ENCODE data around the gene PSME3. TPM values are rescaled to one million over a fixed set of nuclear protein-coding genes. Genes with fewer than 3 reads are reported as not detected.
A peak's percentile ranks its signal among the peaks of the same experiment; 100 is the strongest.

PSME3 gene
- total and polyA plus RNA-seq, 2 of the 13 experiments (the other 11 are each of a cell fraction or from before 2014, with no cell fraction given) = 66.3 to 135 TPM

GRCh38 chr17:42797067-42798007, 35.9 kb upstream of the PSME3 start (continued):
- no peak for TF ChIP-seq ZNF383 (CRISPR knock-in tag; IDR thresholded peaks at IDR 0.05; ENCODE audit: borderline replicate concordance)
- TF ChIP-seq GZF1 (CRISPR knock-in tag; IDR thresholded peaks at IDR 0.05) = no peak
- no peak for TF ChIP-seq EED (CRISPR knock-in tag; IDR thresholded peaks at IDR 0.05)
- peak; percentile 34 for TF ChIP-seq ASH2L (IDR thresholded peaks at IDR 0.05; ENCODE audit: insufficient read length, low read depth, low read length)
- TF ChIP-seq CAMTA2 (CRISPR knock-in tag; IDR thresholded peaks at IDR 0.05; ENCODE audit: borderline replicate concordance) = no peak
- TF ChIP-seq PAF1 (CRISPR knock-in tag; IDR thresholded peaks at IDR 0.05) = peak; percentile 59
- TF ChIP-seq ZBTB34 (CRISPR knock-in tag; IDR thresholded peaks at IDR 0.05) = no peak
- no peak for TF ChIP-seq ZNF362 (CRISPR knock-in tag; IDR thresholded peaks at IDR 0.05; ENCODE audit: borderline replicate concordance)
- TF ChIP-seq ZFP36 (IDR thresholded peaks at IDR 0.05; ENCODE audit: borderline replicate concordance, low read depth, low read length, partially characterized antibody) = no peak
- no peak; a peak in 1 of 4 replicates for TF ChIP-seq ATF4 (CRISPR knock-in tag; IDR thresholded peaks at IDR 0.05)
- no peak for TF ChIP-seq HOMEZ (CRISPR knock-in tag; IDR thresholded peaks at IDR 0.05; ENCODE audit: low read depth)
- TF ChIP-seq SP140L (CRISPR knock-in tag; IDR thresholded peaks at IDR 0.05; ENCODE audit: borderline replicate concordance) = 0 out of 2 replicates have a peak, but pooled peaks have one; percentile 48
- no peak for TF ChIP-seq POGZ (CRISPR knock-in tag; IDR thresholded peaks at IDR 0.05)
- TF ChIP-seq FOXJ3 (CRISPR knock-in tag; IDR thresholded peaks at IDR 0.05; ENCODE audit: borderline replicate concordance) = no peak
- no peak for TF ChIP-seq ZNF841 (CRISPR knock-in tag; IDR thresholded peaks at IDR 0.05; ENCODE audit: borderline replicate concordance)
- TF ChIP-seq ZSCAN31 (CRISPR knock-in tag; IDR thresholded peaks at IDR 0.05; ENCODE audit: low read depth) = no peak
- TF ChIP-seq ZNF232 (CRISPR knock-in tag; IDR thresholded peaks at IDR 0.05; ENCODE audit: borderline replicate concordance) = no peak; the same call in 1 of the 2 replicates
- no peak for TF ChIP-seq ZNF670 (CRISPR knock-in tag; IDR thresholded peaks at IDR 0.05; ENCODE audit: borderline replicate concordance)
- peak; percentile 43; the same call in 1 of the 2 replicates for TF ChIP-seq MAX (IDR thresholded peaks at IDR 0.05)
- TF ChIP-seq ZNF367 (CRISPR knock-in tag; IDR thresholded peaks at IDR 0.05; ENCODE audit: borderline replicate concordance) = no peak
- no peak for TF ChIP-seq KDM5B (CRISPR knock-in tag; IDR thresholded peaks at IDR 0.05; ENCODE audit: borderline replicate concordance)
- no peak for TF ChIP-seq ZNF224 (CRISPR knock-in tag; IDR thresholded peaks at IDR 0.05)
- TF ChIP-seq MTA3 (CRISPR knock-in tag; IDR thresholded peaks at IDR 0.05) = no peak
- peak; percentile 36; the same call in 1 of the 2 replicates for TF ChIP-seq TARDBP (CRISPR knock-in tag; IDR thresholded peaks at IDR 0.05)

Measured in HepG2 (cell line).